Activated CD8-positive, alpha-beta T cell treated with anti-CD3 and anti-CD28 coated beads for 36 hours (primary cell): ENCODE results near the gene SLC35B3. TPM values are rescaled to one million over a fixed set of nuclear protein-coding genes. Genes with fewer than 3 reads are reported as not detected.
A peak's percentile ranks its signal among the peaks of the same experiment; 100 is the strongest.
"Not testable (repeated sequence)": the region's sequence is repeated elsewhere in the genome, so short reads cannot be mapped to it uniquely, and the experiment has no call there.

Source experiments
- ATAC-seq: fragments of 200-7000 bp; cut with Tn5 transposase; one replicate; pipeline ENCODE4 v1.10.0; 2021; ENCODE audit warnings: mild to moderate bottlenecking, moderate library complexity
- CTCF ChIA-PET: fragments of 350-600 bp; sonication (Branson Sonifier 250); formaldehyde crosslinking; loops from one replicate; lab custom pipeline; 2021; ENCODE audit warnings: antibody characterized with exemption; lab: Charles Lee
- POLR2A ChIA-PET: fragments of 350-600 bp; sonication (Branson Sonifier 250); formaldehyde crosslinking; loops from one replicate; lab custom pipeline; 2021; ENCODE audit warnings: antibody characterized with exemption; lab: Charles Lee
- DNase-seq: peaks from one replicate; pipeline ENCODE4 v3.0.0-alpha.2; 2020
- H3K27ac Mint-ChIP-seq: one replicate; pipeline ENCODE4 v1.8.0; 2021; ENCODE audit warnings: mild to moderate bottlenecking, mixed read lengths
- H3K27me3 Mint-ChIP-seq: one replicate; pipeline ENCODE4 v1.8.0; 2021; ENCODE audit warnings: mixed read lengths
- H3K36me3 Mint-ChIP-seq: one replicate; pipeline ENCODE4 v1.8.0; 2021; ENCODE audit warnings: low read depth, mixed read lengths
- H3K4me1 Mint-ChIP-seq: one replicate; pipeline ENCODE4 v1.8.0; 2021; ENCODE audit warnings: low read depth, mixed read lengths
- H3K4me3 Mint-ChIP-seq: one replicate; pipeline ENCODE4 v1.8.0; 2021; ENCODE audit warnings: mild to moderate bottlenecking, moderate library complexity, mixed read lengths
- H3K9me3 Mint-ChIP-seq: one replicate; pipeline ENCODE4 v1.8.0; 2021; ENCODE audit warnings: mixed read lengths
- CTCF ChIP-seq: fragments of 200-600 bp; IDR thresholded peaks from one replicate; pipeline ENCODE4 v1.8.0; 2022; ENCODE audit warnings: antibody characterized with exemption, mild to moderate bottlenecking
- intact Hi-C: fragments of 100-400 bp; cut with micrococcal nuclease; formaldehyde crosslinking; loops from one replicate; pipeline ENCODE4 v1.10.0; 2022
- total RNA-seq, 2 experiments: library from RNA; stranded (reverse); gene quantifications; one replicate each; pipeline ENCODE4 v1.2.3, GENCODE V29; 2021

SLC35B3 gene
- total RNA-seq, 2 experiments from 2014 or later: 7.1 to 7.8 TPM

- no peak for ATAC-seq
- CTCF ChIA-PET: no interaction called here
- no peak for DNase-seq
- H3K36me3 Mint-ChIP-seq: peaks cover 26% of the 10 kb centered on the region
- intact Hi-C loops: no loop called here
- no peaks in the 10 kb centered on the region for H3K9me3 Mint-ChIP-seq
- H3K4me3 Mint-ChIP-seq: no peak overlapping the region
- H3K27me3 Mint-ChIP-seq: no peaks in the 10 kb centered on the region
- TF ChIP-seq CTCF: no peak
- peaks cover 3% of the 10 kb centered on the region for H3K4me1 Mint-ChIP-seq
- no peak overlapping the region for H3K27ac Mint-ChIP-seq
- POLR2A ChIA-PET: no interaction called here
These were observed 15.2 kb downstream of the SLC35B3 start for GRCh38 chr6:8420031-8420588.

GRCh38 chr6:8415913-8416312 lies 19.4 kb downstream of the SLC35B3 start:
- DNase-seq: no peak
- Mint-ChIP-seq H3K4me1 (peaks cover 3% of the 10 kb centered on the region), H3K9me3 (no peaks in the 10 kb centered on the region), H3K27ac (no peak overlapping the region), H3K4me3 (no peak overlapping the region), H3K36me3 (peaks cover 35% of the 10 kb centered on the region), H3K27me3 (no peaks in the 10 kb centered on the region)
- CTCF ChIA-PET: no interaction called here
- POLR2A ChIA-PET: no interaction called here
- no peak for ATAC-seq
- TF ChIP-seq CTCF: no peak
- intact Hi-C loops: no loop called here

- no peaks in the 10 kb centered on the region for H3K27me3 Mint-ChIP-seq
- H3K27ac Mint-ChIP-seq: no peak overlapping the region
- ATAC-seq (no peak), DNase-seq (no peak)
- CTCF ChIA-PET: no interaction called here
- peaks cover 3% of the 10 kb centered on the region for H3K4me1 Mint-ChIP-seq
- TF ChIP-seq CTCF: no peak
- H3K36me3 Mint-ChIP-seq: peaks cover 38% of the 10 kb centered on the region
- POLR2A ChIA-PET: no interaction called here
- no peaks in the 10 kb centered on the region for H3K9me3 Mint-ChIP-seq
- H3K4me3 Mint-ChIP-seq: no peak overlapping the region
- intact Hi-C loops: no loop called here
These were observed 20.1 kb downstream of the SLC35B3 start for GRCh38 chr6:8415280-8415679.

GRCh38 chr6:8414844-8415243 lies 20.5 kb downstream of the SLC35B3 start:
- Mint-ChIP-seq H3K36me3 (peaks cover 42% of the 10 kb centered on the region), H3K4me3 (no peak overlapping the region)
- no peak for TF ChIP-seq CTCF

GRCh38 chr6:8405946-8406345 lies 29.4 kb downstream of the SLC35B3 start:
- DNase-seq: peak; percentile 5
- H3K4me1 Mint-ChIP-seq, H3K27ac Mint-ChIP-seq, POLR2A ChIA-PET, intact Hi-C loops, ATAC-seq, CTCF ChIA-PET, H3K4me3 Mint-ChIP-seq, H3K27me3 Mint-ChIP-seq: not testable (repeated sequence)
- peaks cover 27% of the 10 kb centered on the region for H3K36me3 Mint-ChIP-seq
- H3K9me3 Mint-ChIP-seq: peaks cover 17% of the 10 kb centered on the region

More at GRCh38 chr6:8414844-8415243, 20.5 kb downstream of the SLC35B3 start:
- H3K27ac Mint-ChIP-seq: no peak overlapping the region
- ChIA-PET POLR2A (no interaction called here), CTCF (no interaction called here)
- no peaks in the 10 kb centered on the region for H3K27me3 Mint-ChIP-seq
- peaks cover 3% of the 10 kb centered on the region for H3K4me1 Mint-ChIP-seq
- H3K9me3 Mint-ChIP-seq: no peaks in the 10 kb centered on the region
- no peak for DNase-seq
- no peak for ATAC-seq
- intact Hi-C loops: no loop called here

- POLR2A ChIA-PET: no interaction called here
- CTCF ChIA-PET: no interaction called here
- ATAC-seq: no peak
- TF ChIP-seq CTCF: no peak
- Mint-ChIP-seq H3K27ac (no peak overlapping the region), H3K9me3 (peaks cover 11% of the 10 kb centered on the region), H3K27me3 (no peaks in the 10 kb centered on the region), H3K4me1 (no peaks in the 10 kb centered on the region), H3K36me3 (peaks cover 6% of the 10 kb centered on the region), H3K4me3 (no peak overlapping the region)
- intact Hi-C loops: no loop called here
- DNase-seq: no peak
These were observed 32.8 kb downstream of the SLC35B3 start for GRCh38 chr6:8402546-8402945.
